ENCODE measurements around the gene FZD2. TPM values are rescaled to one million over a fixed set of nuclear protein-coding genes. Genes with fewer than 3 reads are reported as not detected.
"Not testable (repeated sequence)": the region's sequence is repeated elsewhere in the genome, so short reads cannot be mapped to it uniquely, and the experiment has no call there.

FZD2 gene
- total and polyA plus RNA-seq, 2 of the 8 experiments (the other 6 are each of a cell fraction or from before 2014, with no cell fraction given) = 17.6 to 86.7 TPM

DNA sequence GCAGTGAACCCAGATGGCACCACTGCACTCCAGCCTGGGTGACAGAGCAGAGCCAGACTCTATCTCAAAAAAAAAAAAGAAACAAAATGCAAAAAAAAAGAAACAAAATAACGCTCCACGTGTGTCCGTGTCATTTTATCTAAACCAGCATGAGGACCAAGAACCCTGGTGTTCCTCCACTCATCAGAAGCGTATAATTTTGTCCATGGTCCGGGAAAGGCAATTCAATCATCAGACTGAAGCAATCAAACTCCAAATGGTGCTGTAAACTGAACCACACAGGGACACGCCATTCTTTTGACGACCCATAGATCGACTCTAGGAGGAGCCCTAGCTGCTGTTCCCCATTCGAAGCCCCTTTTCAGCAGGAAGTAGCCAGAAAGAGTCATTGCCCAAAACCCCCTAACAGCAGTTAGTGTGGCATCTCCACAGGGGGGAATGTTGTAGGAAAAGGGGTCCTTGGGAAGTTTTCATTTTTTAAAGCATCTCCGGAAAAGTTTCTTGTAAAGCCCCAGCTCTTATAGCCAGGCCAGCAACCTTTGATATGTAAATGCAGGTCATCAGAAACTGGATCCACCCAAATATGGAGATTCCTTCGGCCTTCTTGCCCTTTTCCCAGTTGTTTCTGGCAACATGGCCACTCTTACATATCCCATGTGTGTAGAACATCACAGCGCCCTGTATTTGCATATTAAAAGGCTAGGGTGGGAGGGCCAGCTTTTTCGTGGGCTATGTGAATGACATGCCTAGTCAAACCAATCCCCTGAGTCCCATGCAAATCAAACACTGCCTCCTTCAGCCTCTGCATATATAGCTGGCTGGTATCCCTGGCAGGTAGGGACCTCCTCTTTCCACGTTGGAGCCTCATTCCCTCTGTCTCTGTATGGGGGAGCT lies 45.8 kb upstream of the FZD2 start:
- peak overlapping the region; percentile 78; the same call in 1 of the 2 replicates for H2AFZ ChIP-seq (ENCODE audit: low read length)
- H4K20me1 ChIP-seq (replicated peaks in 1 of 2; ENCODE audit: control insufficient read depth in 1 of 2, insufficient read depth in 2 of 2, low read length in 2 of 2); H3K9me3 ChIP-seq (ENCODE audit: insufficient read depth in 2 of 2, low read depth in 1 of 2, low read length in 1 of 2); H2BK12ac ChIP-seq (ENCODE audit: low read depth, low read length); H3K14ac ChIP-seq (ENCODE audit: insufficient read length); H2BK5ac ChIP-seq (ENCODE audit: low read depth, low read length); H3K79me2 ChIP-seq (ENCODE audit: control insufficient read depth in 1 of 2, insufficient read depth in 2 of 2, low read length in 2 of 2); H3K4ac ChIP-seq (replicated peaks; ENCODE audit: insufficient read length, low read depth, low read length); H3K23ac ChIP-seq (ENCODE audit: insufficient read length); H3K23me2 ChIP-seq (ENCODE audit: low read depth, low read length); H3K27me3 ChIP-seq (replicated peaks in 1 of 4; ENCODE audit: control insufficient read depth in 3 of 4, extremely low read depth in 1 of 4, insufficient read depth in 3 of 4, low read length in 3 of 4); H3K79me1 ChIP-seq (ENCODE audit: low read depth, low read length); H2BK15ac ChIP-seq (ENCODE audit: low read length); H2AK5ac ChIP-seq (ENCODE audit: low read depth, low read length); H3K4me1 ChIP-seq (replicated peaks in 1 of 4; ENCODE audit: control insufficient read depth in 3 of 4, insufficient read depth in 4 of 4, low read length in 3 of 4); H3K56ac ChIP-seq (replicated peaks; ENCODE audit: insufficient read length, low read depth, low read length); H3K36me3 ChIP-seq (ENCODE audit: control insufficient read depth in 2 of 4, insufficient read depth in 4 of 4, low read length in 3 of 4); H4K8ac ChIP-seq (ENCODE audit: extremely low read depth, insufficient read depth, low read length); H4K91ac ChIP-seq (replicated peaks; ENCODE audit: insufficient read length, low read length): not testable (repeated sequence)
- peak overlapping the region; percentile 8 for H4K5ac ChIP-seq (ENCODE audit: insufficient read length, low read depth, low read length)
- ChIA-PET POLR2A (ENCODE audit: partially characterized antibody) (interaction anchor here (0.6 to 3.0 kb wide), 17 partner anchors 9 to 1470 kb away, joined by 3 to 16 read pairs (median 3); partner anchors contain the start of genes FZD2 and GPATCH8), CTCF (ENCODE audit: partially characterized antibody) (interaction anchor here (0.6 to 4.2 kb wide), 12 partner anchors 11 to 1008 kb away, joined by 3 to 19 read pairs (median 3); partner anchors contain the start of gene FZD2)
- peak overlapping the region; percentile 47 for H2BK120ac ChIP-seq (replicated peaks; ENCODE audit: low read depth, low read length)
- 0 out of 7 replicates have a peak overlapping the region, but pooled peaks of 1 of the 4 experiments have one; percentile 16 for H3K9ac ChIP-seq (replicated peaks in 1 of 4; ENCODE audit: extremely low read depth in 1 of 4, low read depth in 3 of 4, low read length in 3 of 4)
- FAIRE-seq (peak; percentile 97), DNase-seq (ENCODE audit: low read depth in 1 of 2, low spot score in 2 of 2) (peak; percentile 72 to 77)
- peak overlapping the region; percentile 59 for H3K27ac ChIP-seq (ENCODE audit: low read depth, low read length)
- peak overlapping the region; percentile 33 to 60 for H3K4me2 ChIP-seq (ENCODE audit: insufficient read depth in 1 of 2, low read depth in 2 of 2, low read length in 2 of 2)
- peak overlapping the region; percentile 91 for H3K18ac ChIP-seq (ENCODE audit: extremely low read depth, low read length)
- H3K4me3 ChIP-seq (ENCODE audit: extremely low read depth in 1 of 4, insufficient read depth in 2 of 4, low read depth in 3 of 4, low read length in 4 of 4) = peak overlapping the region in 3 of 4 experiments; percentile 1 to 48 (median 1); a peak in 3 of 8 replicates
- H2BK20ac ChIP-seq (ENCODE audit: low read length) = 0 out of 2 replicates have a peak overlapping the region, but pooled peaks have one; percentile 35
- WGBS, 2 experiments (ENCODE audit: extremely low coverage in 1 of 2, insufficient coverage in 1 of 2, insufficient read length in 1 of 2, insufficient replicate concordance in 2 of 2, low coverage in 1 of 2, low lambda C conversion rate in 2 of 2, missing lambda C conversion rate in 1 of 2) = 30% methylated on average over 14 of the region's 14 CpGs; no CpG with 5 or more reads in 1 of the 2 experiments
- TF ChIP-seq ASH2L (IDR thresholded peaks at IDR 0.05; ENCODE audit: low read length) = peak; percentile 59
- peak; percentile 81 for TF ChIP-seq TBP (IDR thresholded peaks at IDR 0.05; ENCODE audit: low read depth, low read length)
- TF ChIP-seq POLR2AphosphoS5 (IDR thresholded peaks at IDR 0.05; ENCODE audit: low read depth, low read length) = peak; percentile 64; the same call in 1 of the 2 replicates
- 0 out of 4 replicates have a peak, but pooled peaks have one; percentile 8 to 11 for TF ChIP-seq RAD21 (IDR thresholded peaks at IDR 0.05 in 1 of 2, conservative IDR thresholded peaks at IDR 0.05 in 1 of 2; ENCODE audit: low read depth in 2 of 2, low read length in 2 of 2)
- peak in 1 of 2 experiments; percentile 44; a peak in 1 of 4 replicates for TF ChIP-seq SIN3A (conservative IDR thresholded peaks at IDR 0.05 in 1 of 2, IDR thresholded peaks at IDR 0.05 in 1 of 2; ENCODE audit: low read depth in 1 of 2, low read length in 2 of 2)
- peak; percentile 46; the same call in 1 of the 2 replicates for TF ChIP-seq CREB1 (IDR thresholded peaks at IDR 0.05)
- TF ChIP-seq, protein P1, sequence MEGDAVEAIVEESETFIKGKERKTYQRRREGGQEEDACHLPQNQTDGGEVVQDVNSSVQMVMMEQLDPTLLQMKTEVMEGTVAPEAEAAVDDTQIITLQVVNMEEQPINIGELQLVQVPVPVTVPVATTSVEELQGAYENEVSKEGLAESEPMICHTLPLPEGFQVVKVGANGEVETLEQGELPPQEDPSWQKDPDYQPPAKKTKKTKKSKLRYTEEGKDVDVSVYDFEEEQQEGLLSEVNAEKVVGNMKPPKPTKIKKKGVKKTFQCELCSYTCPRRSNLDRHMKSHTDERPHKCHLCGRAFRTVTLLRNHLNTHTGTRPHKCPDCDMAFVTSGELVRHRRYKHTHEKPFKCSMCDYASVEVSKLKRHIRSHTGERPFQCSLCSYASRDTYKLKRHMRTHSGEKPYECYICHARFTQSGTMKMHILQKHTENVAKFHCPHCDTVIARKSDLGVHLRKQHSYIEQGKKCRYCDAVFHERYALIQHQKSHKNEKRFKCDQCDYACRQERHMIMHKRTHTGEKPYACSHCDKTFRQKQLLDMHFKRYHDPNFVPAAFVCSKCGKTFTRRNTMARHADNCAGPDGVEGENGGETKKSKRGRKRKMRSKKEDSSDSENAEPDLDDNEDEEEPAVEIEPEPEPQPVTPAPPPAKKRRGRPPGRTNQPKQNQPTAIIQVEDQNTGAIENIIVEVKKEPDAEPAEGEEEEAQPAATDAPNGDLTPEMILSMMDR (IDR thresholded peaks at IDR 0.05; ENCODE audit: control extremely low read depth in 1 of 3, insufficient read depth in 1 of 3, low read depth in 1 of 3, low read length in 3 of 3) = peak in 1 of 3 experiments; percentile 37; a peak in 2 of 4 replicates
- TF ChIP-seq POLR2A (IDR thresholded peaks at IDR 0.05; ENCODE audit: control extremely low read depth in 1 of 2, low read depth in 2 of 2, low read length in 2 of 2) = peak in 1 of 2 experiments; percentile 79; a peak in 2 of 3 replicates

Measured in H1 (cell line).